ENCODE measurements around the gene SYT2. TPM values are rescaled to one million over a fixed set of nuclear protein-coding genes. Genes with fewer than 3 reads are reported as not detected.

The SYT2 gene
- total RNA-seq, 1 donor from 2014 or later, result not detected

- no peaks in the 10 kb centered on the region for H3K36me3 ChIP-seq
- intact Hi-C loops (cut with DNase I), result no loop called here
- DNase-seq (no peak), ATAC-seq (no peak)
- no peak overlapping the region for H3K27ac ChIP-seq
- H3K4me1 ChIP-seq, result peaks cover 14% of the 10 kb centered on the region
- H3K4me3 ChIP-seq, result no peak overlapping the region
- TF ChIP-seq, protein P1, sequence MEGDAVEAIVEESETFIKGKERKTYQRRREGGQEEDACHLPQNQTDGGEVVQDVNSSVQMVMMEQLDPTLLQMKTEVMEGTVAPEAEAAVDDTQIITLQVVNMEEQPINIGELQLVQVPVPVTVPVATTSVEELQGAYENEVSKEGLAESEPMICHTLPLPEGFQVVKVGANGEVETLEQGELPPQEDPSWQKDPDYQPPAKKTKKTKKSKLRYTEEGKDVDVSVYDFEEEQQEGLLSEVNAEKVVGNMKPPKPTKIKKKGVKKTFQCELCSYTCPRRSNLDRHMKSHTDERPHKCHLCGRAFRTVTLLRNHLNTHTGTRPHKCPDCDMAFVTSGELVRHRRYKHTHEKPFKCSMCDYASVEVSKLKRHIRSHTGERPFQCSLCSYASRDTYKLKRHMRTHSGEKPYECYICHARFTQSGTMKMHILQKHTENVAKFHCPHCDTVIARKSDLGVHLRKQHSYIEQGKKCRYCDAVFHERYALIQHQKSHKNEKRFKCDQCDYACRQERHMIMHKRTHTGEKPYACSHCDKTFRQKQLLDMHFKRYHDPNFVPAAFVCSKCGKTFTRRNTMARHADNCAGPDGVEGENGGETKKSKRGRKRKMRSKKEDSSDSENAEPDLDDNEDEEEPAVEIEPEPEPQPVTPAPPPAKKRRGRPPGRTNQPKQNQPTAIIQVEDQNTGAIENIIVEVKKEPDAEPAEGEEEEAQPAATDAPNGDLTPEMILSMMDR (IDR thresholded peaks at IDR 0.05), result no peak
- peaks cover 68% of the 10 kb centered on the region for H3K27me3 ChIP-seq (ENCODE audit: low read depth)
- no peaks in the 10 kb centered on the region for H3K9me3 ChIP-seq
Measured at GRCh38 chr1:202645097-202645476, 65.2 kb downstream of the SYT2 start.

GRCh38 chr1:202644219-202645096 lies 65.8 kb downstream of the SYT2 start:
- Histone ChIP-seq H3K27me3 (ENCODE audit: low read depth) (peaks cover 70% of the 10 kb centered on the region), H3K27ac (no peak overlapping the region), H3K36me3 (no peaks in the 10 kb centered on the region), H3K9me3 (no peaks in the 10 kb centered on the region), H3K4me3 (no peak overlapping the region), H3K4me1 (peaks cover 14% of the 10 kb centered on the region)
- TF ChIP-seq, protein P1 (IDR thresholded peaks at IDR 0.05), result no peak
- ATAC-seq (no peak), DNase-seq (no peak)
- intact Hi-C loops (cut with DNase I), result no loop called here

DNA sequence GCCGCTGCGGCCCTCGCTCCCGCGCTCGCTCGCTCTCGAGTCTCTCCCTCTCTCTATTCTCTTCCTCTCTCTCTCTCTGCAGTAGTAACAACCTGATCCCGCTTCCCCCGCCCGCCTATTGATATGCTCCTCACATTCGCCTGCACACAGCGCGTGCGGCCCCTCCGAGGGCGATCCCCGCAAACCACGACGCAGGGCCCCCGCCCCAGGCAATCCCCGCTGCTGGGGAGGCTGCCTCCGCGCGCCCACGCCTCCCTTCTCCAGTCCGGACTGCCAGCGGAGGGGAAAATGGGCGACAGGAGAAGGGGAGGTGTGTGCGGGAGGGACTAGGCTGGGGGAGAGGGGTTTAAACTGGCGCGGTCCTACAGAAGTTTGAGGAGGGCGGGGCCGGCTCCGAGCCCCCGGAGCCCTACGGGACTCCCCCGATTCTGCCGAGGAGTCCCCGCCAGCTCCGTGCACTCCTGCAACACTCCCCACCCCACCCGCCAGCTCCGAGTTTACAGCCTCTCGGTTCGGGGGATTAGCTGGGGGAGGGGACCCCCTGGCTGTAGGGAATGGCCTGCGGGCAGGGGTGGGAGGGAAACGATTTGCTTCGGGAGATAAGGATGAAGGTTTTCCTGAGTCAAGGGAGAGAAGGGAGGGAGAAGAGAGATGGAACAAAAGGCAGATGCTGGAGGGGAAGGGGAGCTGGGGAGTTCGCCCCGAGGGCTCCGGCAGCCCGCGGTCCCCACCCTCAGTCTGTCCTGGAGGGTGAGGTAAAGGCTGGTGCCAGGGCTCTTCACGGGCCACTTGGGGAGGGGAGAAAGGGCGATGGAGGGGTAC lies 66.6 kb downstream of the SYT2 start:
- Histone ChIP-seq H3K9me3 (no peaks in the 10 kb centered on the region), H3K4me1 (peaks cover 14% of the 10 kb centered on the region), H3K36me3 (no peaks in the 10 kb centered on the region), H3K4me3 (peak overlapping the region; percentile 43), H3K27me3 (ENCODE audit: low read depth) (peaks cover 76% of the 10 kb centered on the region), H3K27ac (no peak overlapping the region)
- TF ChIP-seq, protein P1 (IDR thresholded peaks at IDR 0.05), result no peak
- no peak for DNase-seq
- peak; percentile 27 to 48 for ATAC-seq
- intact Hi-C loops (cut with DNase I), result no loop called here

GRCh38 chr1:202642619-202643291 lies 67.5 kb downstream of the SYT2 start:
- H3K9me3 ChIP-seq, result no peaks in the 10 kb centered on the region
- peaks cover 76% of the 10 kb centered on the region for H3K27me3 ChIP-seq (ENCODE audit: low read depth)
- no peak for DNase-seq
- peak overlapping the region; percentile 43 for H3K4me3 ChIP-seq
- intact Hi-C loops (cut with DNase I), result no loop called here
- no peak overlapping the region for H3K27ac ChIP-seq
- peak; percentile 24 to 25 for ATAC-seq
- peaks cover 14% of the 10 kb centered on the region for H3K4me1 ChIP-seq
- TF ChIP-seq, protein P1 (IDR thresholded peaks at IDR 0.05), result no peak
- no peaks in the 10 kb centered on the region for H3K36me3 ChIP-seq

DNA sequence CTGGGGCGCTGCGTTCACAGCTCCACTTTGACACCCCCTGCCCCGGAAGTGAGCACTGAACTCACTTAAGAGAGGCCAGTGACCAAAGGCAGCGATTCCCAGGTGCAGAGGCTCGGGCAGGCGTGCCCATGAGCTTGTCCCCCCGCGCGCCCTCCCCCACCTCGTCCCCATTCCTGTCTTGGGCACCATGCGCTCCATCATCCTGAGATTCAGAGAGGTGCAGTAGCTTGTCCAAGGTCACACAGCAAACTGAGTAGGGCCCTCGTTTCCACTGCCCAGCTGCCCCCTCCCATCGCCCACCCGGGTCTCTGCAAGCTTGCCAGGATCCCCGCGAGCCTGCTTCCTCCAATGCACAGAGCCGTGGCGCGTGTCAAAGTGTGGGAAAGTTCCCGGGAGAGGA lies 68.0 kb downstream of the SYT2 start:
- peaks cover 14% of the 10 kb centered on the region for H3K4me1 ChIP-seq
- intact Hi-C loops (cut with DNase I), result no loop called here
- no peaks in the 10 kb centered on the region for H3K36me3 ChIP-seq
- TF ChIP-seq, protein P1 (IDR thresholded peaks at IDR 0.05), result no peak
- DNase-seq (no peak), ATAC-seq (no peak)
- H3K27ac ChIP-seq, result no peak overlapping the region
- peaks cover 82% of the 10 kb centered on the region for H3K27me3 ChIP-seq (ENCODE audit: low read depth)
- H3K4me3 ChIP-seq, result peak overlapping the region; percentile 43
- no peaks in the 10 kb centered on the region for H3K9me3 ChIP-seq
